NCI-H460 (cell line): ENCODE measurements around the gene CBX1. TPM values are rescaled to one million over a fixed set of nuclear protein-coding genes. Genes with fewer than 3 reads are reported as not detected.
"Not testable (repeated sequence)": the region's sequence is repeated elsewhere in the genome, so short reads cannot be mapped to it uniquely, and the experiment has no call there.

ENCODE experiments used
- DNase-seq: peaks from one replicate; pipeline ENCODE4 v3.0.0-alpha.2; 2016; ENCODE audit warnings: low read depth; ENCODE audit errors: extremely low read depth
- total RNA-seq: library from RNA; depleted of rRNA; stranded (reverse); fragments of >200 nt; shearing (Covaris generic); gene quantifications from 2 replicates; pipeline ENCODE4 v1.2.3, GENCODE V29; 2014

The CBX1 gene
- total RNA-seq, 1 experiment from 2014 or later: 57.8 TPM

GRCh38 chr17:48054238-48055185 lies 46.8 kb downstream of the CBX1 start:
- DNase-seq: peak; percentile 93

- DNase-seq: no peak
Observed at GRCh38 chr17:48053758-48054237, 47.5 kb downstream of the CBX1 start.

GRCh38 chr17:48052956-48053757 lies 48.1 kb downstream of the CBX1 start:
- DNase-seq: no peak

GRCh38 chr17:48051706-48052486 lies 49.4 kb downstream of the CBX1 start:
- DNase-seq: no peak

GRCh38 chr17:48051283-48051682 lies 50.0 kb downstream of the CBX1 start:
- DNase-seq: no peak

GRCh38 chr17:48048384-48049126 lies 52.7 kb downstream of the CBX1 start:
- peak; percentile 94 for DNase-seq

GRCh38 chr17:48047741-48048383 lies 53.4 kb downstream of the CBX1 start, which contains the start of gene NFE2L1:
TSS of gene NFE2L1 (plus strand) at chr17:48048359. CDS start at chr17:48051119, 2,760 bp downstream.
- peak; percentile 100 for DNase-seq

- DNase-seq: no peak
Observed at GRCh38 chr17:48047113-48047740, 54.1 kb downstream of the CBX1 start.

- no peak for DNase-seq
Observed at GRCh38 chr17:48046296-48046695, 55.0 kb downstream of the CBX1 start.

- no peak for DNase-seq
Observed at GRCh38 chr17:48045316-48046001, 55.8 kb downstream of the CBX1 start.

GRCh38 chr17:48044851-48045250 lies 56.4 kb downstream of the CBX1 start:
- no peak for DNase-seq

- DNase-seq: no peak
Observed at GRCh38 chr17:48043176-48043575, 58.1 kb downstream of the CBX1 start.

- no peak for DNase-seq
Observed at GRCh38 chr17:48038687-48039086, 62.6 kb downstream of the CBX1 start.

- DNase-seq: no peak
Observed at GRCh38 chr17:48037838-48038323, 63.4 kb downstream of the CBX1 start.

- DNase-seq: peak; percentile 43
Observed at GRCh38 chr17:48037036-48037837, 64.0 kb downstream of the CBX1 start, which contains the start of gene COPZ2. TSS of gene COPZ2 (minus strand) at chr17:48037797. CDS start at chr17:48037777, 20 bp downstream.

- no peak for DNase-seq
Observed at GRCh38 chr17:48036693-48037035, 64.6 kb downstream of the CBX1 start.

- DNase-seq: not testable (repeated sequence)
Observed at GRCh38 chr17:48034734-48035133, 66.5 kb downstream of the CBX1 start.
